ENCODE data around the gene KCNN3. TPM values are rescaled to one million over a fixed set of nuclear protein-coding genes. Genes with fewer than 3 reads are reported as not detected.

The KCNN3 gene
- total and polyA plus RNA-seq, 2 donors, result 0.64 to 1.8 TPM

- H3K4me3 ChIP-seq (ENCODE audit: low read length in 2 of 2), result no peak overlapping the region
- no peak overlapping the region for H3K27ac ChIP-seq (ENCODE audit: low read depth in 1 of 2, low read length in 1 of 2)
- H3K36me3 ChIP-seq (ENCODE audit: control insufficient read depth in 2 of 2, insufficient read depth in 2 of 2, low read length in 1 of 2), result no peaks in the 10 kb centered on the region
- peaks cover 0 to 5% of the 10 kb centered on the region in 2 donors for H3K9me3 ChIP-seq (ENCODE audit: control insufficient read depth in 2 of 2, insufficient read depth in 1 of 2, low read length in 1 of 2)
- H3K4me1 ChIP-seq (ENCODE audit: control insufficient read depth in 2 of 2, insufficient read depth in 2 of 2, low read length in 2 of 2), result peaks cover 29 to 59% of the 10 kb centered on the region in 2 donors
- 98% methylated on average over 9 of the region's 9 CpGs for WGBS
- no peak for DNase-seq (ENCODE audit: low read depth in 6 of 9, low spot score in 9 of 9)
- H3K27me3 ChIP-seq (ENCODE audit: control insufficient read depth in 2 of 2, insufficient read depth in 1 of 2, low read length in 1 of 2), result peaks cover 2 to 8% of the 10 kb centered on the region in 2 donors
Observed at GRCh38 chr1:154859151-154859785, 10.8 kb downstream of the KCNN3 start.

GRCh38 chr1:154857441-154858215 lies 12.5 kb downstream of the KCNN3 start:
- Histone ChIP-seq H3K9me3 (ENCODE audit: control insufficient read depth in 2 of 2, insufficient read depth in 1 of 2, low read length in 1 of 2) (peaks cover 0 to 5% of the 10 kb centered on the region in 2 donors), H3K4me1 (ENCODE audit: control insufficient read depth in 2 of 2, insufficient read depth in 2 of 2, low read length in 2 of 2) (peaks cover 21 to 42% of the 10 kb centered on the region in 2 donors), H3K4me3 (ENCODE audit: low read length in 2 of 2) (no peak overlapping the region), H3K27ac (ENCODE audit: low read depth in 1 of 2, low read length in 1 of 2) (no peak overlapping the region), H3K36me3 (ENCODE audit: control insufficient read depth in 2 of 2, insufficient read depth in 2 of 2, low read length in 1 of 2) (no peaks in the 10 kb centered on the region), H3K27me3 (ENCODE audit: control insufficient read depth in 2 of 2, insufficient read depth in 1 of 2, low read length in 1 of 2) (peaks cover 2 to 8% of the 10 kb centered on the region in 2 donors)
- 96% methylated on average over 11 of the region's 11 CpGs for WGBS
- no peak for DNase-seq (ENCODE audit: low read depth in 6 of 9, low spot score in 9 of 9)

GRCh38 chr1:154857022-154857421 lies 13.1 kb downstream of the KCNN3 start:
- H3K9me3 ChIP-seq (ENCODE audit: control insufficient read depth in 2 of 2, insufficient read depth in 1 of 2, low read length in 1 of 2), result peaks cover 0 to 5% of the 10 kb centered on the region in 2 donors
- no peak overlapping the region for H3K4me3 ChIP-seq (ENCODE audit: low read length in 2 of 2)
- H3K27me3 ChIP-seq (ENCODE audit: control insufficient read depth in 2 of 2, insufficient read depth in 1 of 2, low read length in 1 of 2), result peaks cover 2 to 3% of the 10 kb centered on the region in 2 donors
- WGBS, result 92% methylated on average over 6 of the region's 6 CpGs
- no peaks in the 10 kb centered on the region for H3K36me3 ChIP-seq (ENCODE audit: control insufficient read depth in 2 of 2, insufficient read depth in 2 of 2, low read length in 1 of 2)
- no peak overlapping the region for H3K27ac ChIP-seq (ENCODE audit: low read depth in 1 of 2, low read length in 1 of 2)
- no peak for DNase-seq (ENCODE audit: low read depth in 6 of 9, low spot score in 9 of 9)
- H3K4me1 ChIP-seq (ENCODE audit: control insufficient read depth in 2 of 2, insufficient read depth in 2 of 2, low read length in 2 of 2), result peaks cover 21 to 36% of the 10 kb centered on the region in 2 donors

GRCh38 chr1:154856544-154856943 lies 13.5 kb downstream of the KCNN3 start:
- peaks cover 2% of the 10 kb centered on the region in 2 donors for H3K27me3 ChIP-seq (ENCODE audit: control insufficient read depth in 2 of 2, insufficient read depth in 1 of 2, low read length in 1 of 2)
- H3K9me3 ChIP-seq (ENCODE audit: control insufficient read depth in 2 of 2, insufficient read depth in 1 of 2, low read length in 1 of 2), result peaks cover 0 to 5% of the 10 kb centered on the region in 2 donors
- H3K4me1 ChIP-seq (ENCODE audit: control insufficient read depth in 2 of 2, insufficient read depth in 2 of 2, low read length in 2 of 2), result peaks cover 21 to 32% of the 10 kb centered on the region in 2 donors
- H3K4me3 ChIP-seq (ENCODE audit: low read length in 2 of 2), result no peak overlapping the region
- no peak overlapping the region for H3K27ac ChIP-seq (ENCODE audit: low read depth in 1 of 2, low read length in 1 of 2)
- no peak for DNase-seq (ENCODE audit: low read depth in 6 of 9, low spot score in 9 of 9)
- no peaks in the 10 kb centered on the region for H3K36me3 ChIP-seq (ENCODE audit: control insufficient read depth in 2 of 2, insufficient read depth in 2 of 2, low read length in 1 of 2)
- 97% methylated on average over 3 of the region's 3 CpGs for WGBS

- Histone ChIP-seq H3K27me3 (ENCODE audit: control insufficient read depth in 2 of 2, insufficient read depth in 1 of 2, low read length in 1 of 2) (peaks cover 2% of the 10 kb centered on the region in 2 donors), H3K27ac (ENCODE audit: low read depth in 1 of 2, low read length in 1 of 2) (no peak overlapping the region), H3K9me3 (ENCODE audit: control insufficient read depth in 2 of 2, insufficient read depth in 1 of 2, low read length in 1 of 2) (peaks cover 0 to 3% of the 10 kb centered on the region in 2 donors), H3K36me3 (ENCODE audit: control insufficient read depth in 2 of 2, insufficient read depth in 2 of 2, low read length in 1 of 2) (no peaks in the 10 kb centered on the region), H3K4me1 (ENCODE audit: control insufficient read depth in 2 of 2, insufficient read depth in 2 of 2, low read length in 2 of 2) (peaks cover 16 to 27% of the 10 kb centered on the region in 2 donors), H3K4me3 (ENCODE audit: low read length in 2 of 2) (no peak overlapping the region)
- 90% methylated on average over 10 of the region's 10 CpGs for WGBS
- DNase-seq (ENCODE audit: low read depth in 6 of 9, low spot score in 9 of 9), result no peak
Observed at GRCh38 chr1:154856049-154856448, 14.0 kb downstream of the KCNN3 start.

GRCh38 chr1:154855186-154855851 lies 14.8 kb downstream of the KCNN3 start:
- no peaks in the 10 kb centered on the region for H3K36me3 ChIP-seq (ENCODE audit: control insufficient read depth in 2 of 2, insufficient read depth in 2 of 2, low read length in 1 of 2)
- 98% methylated on average over 6 of the region's 6 CpGs for WGBS
- H3K9me3 ChIP-seq (ENCODE audit: control insufficient read depth in 2 of 2, insufficient read depth in 1 of 2, low read length in 1 of 2), result peaks cover 0 to 2% of the 10 kb centered on the region in 2 donors
- H3K27me3 ChIP-seq (ENCODE audit: control insufficient read depth in 2 of 2, insufficient read depth in 1 of 2, low read length in 1 of 2), result peaks cover 2% of the 10 kb centered on the region in 2 donors
- no peak overlapping the region for H3K4me3 ChIP-seq (ENCODE audit: low read length in 2 of 2)
- DNase-seq (ENCODE audit: low read depth in 6 of 9, low spot score in 9 of 9), result no peak
- peaks cover 9 to 19% of the 10 kb centered on the region in 2 donors for H3K4me1 ChIP-seq (ENCODE audit: control insufficient read depth in 2 of 2, insufficient read depth in 2 of 2, low read length in 2 of 2)
- H3K27ac ChIP-seq (ENCODE audit: low read depth in 1 of 2, low read length in 1 of 2), result no peak overlapping the region

GRCh38 chr1:154852845-154853244 lies 17.2 kb downstream of the KCNN3 start:
- peaks cover 0 to 2% of the 10 kb centered on the region in 2 donors for H3K27me3 ChIP-seq (ENCODE audit: control insufficient read depth in 2 of 2, insufficient read depth in 1 of 2, low read length in 1 of 2)
- no peaks in the 10 kb centered on the region for H3K36me3 ChIP-seq (ENCODE audit: control insufficient read depth in 2 of 2, insufficient read depth in 2 of 2, low read length in 1 of 2)
- 96% methylated on average over 3 of the region's 3 CpGs for WGBS
- no peak overlapping the region for H3K4me3 ChIP-seq (ENCODE audit: low read length in 2 of 2)
- no peaks in the 10 kb centered on the region for H3K9me3 ChIP-seq (ENCODE audit: control insufficient read depth in 2 of 2, insufficient read depth in 1 of 2, low read length in 1 of 2)
- peaks cover 0 to 4% of the 10 kb centered on the region in 2 donors for H3K4me1 ChIP-seq (ENCODE audit: control insufficient read depth in 2 of 2, insufficient read depth in 2 of 2, low read length in 2 of 2)
- no peak overlapping the region for H3K27ac ChIP-seq (ENCODE audit: low read depth in 1 of 2, low read length in 1 of 2)
- DNase-seq (ENCODE audit: low read depth in 6 of 9, low spot score in 9 of 9), result no peak

GRCh38 chr1:154851392-154852177 lies 18.5 kb downstream of the KCNN3 start:
- WGBS, result 94% methylated on average over 9 of the region's 9 CpGs
- Histone ChIP-seq H3K36me3 (ENCODE audit: control insufficient read depth in 2 of 2, insufficient read depth in 2 of 2, low read length in 1 of 2) (no peaks in the 10 kb centered on the region), H3K4me1 (ENCODE audit: control insufficient read depth in 2 of 2, insufficient read depth in 2 of 2, low read length in 2 of 2) (peaks cover 0 to 6% of the 10 kb centered on the region in 2 donors), H3K9me3 (ENCODE audit: control insufficient read depth in 2 of 2, insufficient read depth in 1 of 2, low read length in 1 of 2) (no peaks in the 10 kb centered on the region), H3K27me3 (ENCODE audit: control insufficient read depth in 2 of 2, insufficient read depth in 1 of 2, low read length in 1 of 2) (peaks cover 0 to 2% of the 10 kb centered on the region in 2 donors), H3K27ac (ENCODE audit: low read depth in 1 of 2, low read length in 1 of 2) (no peak overlapping the region), H3K4me3 (ENCODE audit: low read length in 2 of 2) (no peak overlapping the region)
- DNase-seq (ENCODE audit: low read depth in 6 of 9, low spot score in 9 of 9), result no peak

Data from thymus (tissue), 11 donors.